Brain microvascular endothelial cell (primary cell): Measurements from ENCODE around the gene TNFRSF8.

Experiments
- DNase-seq: peaks from one replicate; pipeline ENCODE4 v3.0.0-alpha.2; 2020
- H3K27ac ChIP-seq: fragments of 250-450 bp; sonication (Bioruptor Pico); 2 replicates; pipeline ENCODE4 v1.5.1; 2020; ENCODE audit warnings: mild to moderate bottlenecking, moderate library complexity
- H3K27me3 ChIP-seq: fragments of 250-450 bp; sonication (Bioruptor Pico); replicated peaks from 2 replicates; pipeline ENCODE4 v1.5.1; 2020; ENCODE audit warnings: mild to moderate bottlenecking
- H3K36me3 ChIP-seq: fragments of 250-450 bp; sonication (Bioruptor Pico); replicated peaks from 2 replicates; pipeline ENCODE4 v1.5.1; 2020; ENCODE audit warnings: mild to moderate bottlenecking
- H3K4me3 ChIP-seq: 2 replicates; pipeline ENCODE4 v1.5.1; 2011; ENCODE audit warnings: low read depth, mild to moderate bottlenecking, control low read depth, low read length, moderate library complexity
- CTCF ChIP-seq: IDR thresholded peaks from 2 replicates; pipeline ENCODE4 v1.5.1; 2011; ENCODE audit warnings: low read depth, mild to moderate bottlenecking, moderate library complexity, low read length, control low read depth, inconsistent platforms; ENCODE audit errors: missing control alignments
- in situ Hi-C: cut with HindIII; loops from 2 replicates; pipeline ENCODE4 v1.10.0; 2017; ENCODE audit warnings: low sequenced_read_pairs, low pct_ligation_motif_present

The TNFRSF8 gene

GRCh38 chr1:12083766-12084165 is 20.7 kb downstream of the TNFRSF8 start:
- no peak overlapping the region for H3K27ac ChIP-seq
- no peak overlapping the region for H3K4me3 ChIP-seq
- TF ChIP-seq CTCF, result no peak
- in situ Hi-C loops, result no loop called here
- no peaks in the 10 kb centered on the region for H3K36me3 ChIP-seq
- DNase-seq, result no peak
- no peaks in the 10 kb centered on the region for H3K27me3 ChIP-seq

GRCh38 chr1:12085643-12086260 is 22.6 kb downstream of the TNFRSF8 start:
- TF ChIP-seq CTCF, result no peak
- in situ Hi-C loops, result no loop called here
- Histone ChIP-seq H3K27ac (no peak overlapping the region), H3K36me3 (no peaks in the 10 kb centered on the region), H3K4me3 (no peak overlapping the region), H3K27me3 (no peaks in the 10 kb centered on the region)
- DNase-seq, result no peak

GRCh38 chr1:12087797-12088314 is 24.8 kb downstream of the TNFRSF8 start:
- TF ChIP-seq CTCF, result no peak
- no peak for DNase-seq
- no peak overlapping the region for H3K27ac ChIP-seq
- in situ Hi-C loops, result no loop called here
- no peaks in the 10 kb centered on the region for H3K36me3 ChIP-seq
- H3K4me3 ChIP-seq, result no peak overlapping the region
- H3K27me3 ChIP-seq, result no peaks in the 10 kb centered on the region

GRCh38 chr1:12088607-12089006 is 25.5 kb downstream of the TNFRSF8 start:
- in situ Hi-C loops, result no loop called here
- H3K4me3 ChIP-seq, result no peak overlapping the region
- no peaks in the 10 kb centered on the region for H3K27me3 ChIP-seq
- DNase-seq, result no peak
- no peak overlapping the region for H3K27ac ChIP-seq
- no peak for TF ChIP-seq CTCF
- H3K36me3 ChIP-seq, result no peaks in the 10 kb centered on the region

GRCh38 chr1:12090326-12090725 is 27.2 kb downstream of the TNFRSF8 start:
- no peaks in the 10 kb centered on the region for H3K27me3 ChIP-seq
- no peak overlapping the region for H3K4me3 ChIP-seq
- no peaks in the 10 kb centered on the region for H3K36me3 ChIP-seq
- DNase-seq, result no peak
- no peak overlapping the region for H3K27ac ChIP-seq
- in situ Hi-C loops, result no loop called here
- no peak for TF ChIP-seq CTCF

GRCh38 chr1:12091191-12091590 is 28.1 kb downstream of the TNFRSF8 start:
- DNase-seq, result no peak
- no peaks in the 10 kb centered on the region for H3K27me3 ChIP-seq
- H3K4me3 ChIP-seq, result no peak overlapping the region
- TF ChIP-seq CTCF, result no peak
- no peaks in the 10 kb centered on the region for H3K36me3 ChIP-seq
- in situ Hi-C loops, result no loop called here
- H3K27ac ChIP-seq, result no peak overlapping the region
